Endothelial cell of umbilical vein (primary cell): Measurements from ENCODE around the gene HTR1E.

ENCODE experiments used
- EZH2 ChIP-seq: IDR thresholded peaks from 2 replicates; pipeline ENCODE4 v1.6.1; 2012; ENCODE audit warnings: borderline replicate concordance, low read depth, mild to moderate bottlenecking, moderate library complexity, low read length, inconsistent platforms; ENCODE audit not compliant: severe bottlenecking
- JUN ChIP-seq: IDR thresholded peaks from 2 replicates; pipeline ENCODE4 v1.6.1; 2011; ENCODE audit warnings: borderline replicate concordance, low read depth; ENCODE audit not compliant: insufficient read length, insufficient read depth
- POLR2A ChIP-seq: IDR thresholded peaks from 2 replicates; pipeline ENCODE4 v1.6.1; 2012; ENCODE audit warnings: low read depth, mild to moderate bottlenecking, control low read depth, low read length
- POLR2AphosphoS5 ChIP-seq: IDR thresholded peaks from 2 replicates; pipeline ENCODE4 v1.6.1; 2012; ENCODE audit warnings: low read depth, mild to moderate bottlenecking, control low read depth, low read length, moderate library complexity; ENCODE audit not compliant: insufficient read depth
- TF ChIP-seq, protein P1 (sequence below), 2 donors: IDR thresholded peaks; 1 replicate in 1 of 2; 2 replicates in 1 of 2; pipeline ENCODE4 v1.5.1; 2011; ENCODE audit warnings: low read length in 2 of 2, mild to moderate bottlenecking in 2 of 2, moderate library complexity in 2 of 2, control low read depth in 1 of 2, inconsistent platforms in 1 of 2, low read depth in 1 of 2; ENCODE audit not compliant: insufficient read depth in 1 of 2; ENCODE audit errors: extremely low read depth in 1 of 2

DNA sequence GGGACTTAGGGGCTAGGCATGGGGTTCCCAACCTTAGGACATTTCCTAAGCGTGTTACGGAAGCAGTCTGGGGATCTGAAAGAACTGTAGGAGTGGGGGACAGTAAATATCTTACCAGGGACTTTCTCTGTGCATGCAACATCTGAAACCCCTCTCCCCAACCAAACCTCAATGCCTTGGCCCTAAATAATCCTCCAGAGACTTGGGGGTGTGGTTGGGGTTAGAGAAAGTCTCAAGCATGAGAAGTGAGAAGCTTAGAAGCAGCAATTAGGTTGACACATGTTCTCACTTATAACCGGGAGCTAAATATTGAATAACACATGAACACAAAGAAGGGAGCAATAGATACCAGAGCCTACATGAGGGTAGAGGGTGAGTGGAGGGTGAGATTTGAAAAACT lies 74.7 kb downstream of the HTR1E start:
- TF ChIP-seq, protein P1, sequence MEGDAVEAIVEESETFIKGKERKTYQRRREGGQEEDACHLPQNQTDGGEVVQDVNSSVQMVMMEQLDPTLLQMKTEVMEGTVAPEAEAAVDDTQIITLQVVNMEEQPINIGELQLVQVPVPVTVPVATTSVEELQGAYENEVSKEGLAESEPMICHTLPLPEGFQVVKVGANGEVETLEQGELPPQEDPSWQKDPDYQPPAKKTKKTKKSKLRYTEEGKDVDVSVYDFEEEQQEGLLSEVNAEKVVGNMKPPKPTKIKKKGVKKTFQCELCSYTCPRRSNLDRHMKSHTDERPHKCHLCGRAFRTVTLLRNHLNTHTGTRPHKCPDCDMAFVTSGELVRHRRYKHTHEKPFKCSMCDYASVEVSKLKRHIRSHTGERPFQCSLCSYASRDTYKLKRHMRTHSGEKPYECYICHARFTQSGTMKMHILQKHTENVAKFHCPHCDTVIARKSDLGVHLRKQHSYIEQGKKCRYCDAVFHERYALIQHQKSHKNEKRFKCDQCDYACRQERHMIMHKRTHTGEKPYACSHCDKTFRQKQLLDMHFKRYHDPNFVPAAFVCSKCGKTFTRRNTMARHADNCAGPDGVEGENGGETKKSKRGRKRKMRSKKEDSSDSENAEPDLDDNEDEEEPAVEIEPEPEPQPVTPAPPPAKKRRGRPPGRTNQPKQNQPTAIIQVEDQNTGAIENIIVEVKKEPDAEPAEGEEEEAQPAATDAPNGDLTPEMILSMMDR (IDR thresholded peaks at IDR 0.05; ENCODE audit: extremely low read depth in 1 of 2, insufficient read depth in 1 of 2, low read depth in 1 of 2, low read length in 2 of 2) = no peak
- no peak for TF ChIP-seq POLR2A
- TF ChIP-seq POLR2AphosphoS5 = no peak
- no peak for TF ChIP-seq EZH2
- TF ChIP-seq JUN = no peak
